ENCODE measurements around the gene SND1.

Gene SND1

GRCh38 chr7:127909424-127910152 lies 257.6 kb downstream of the SND1 start:
- DNase-seq, result no peak

- DNase-seq, result no peak
Observed at GRCh38 chr7:127910670-127911069, 258.7 kb downstream of the SND1 start.

DNA sequence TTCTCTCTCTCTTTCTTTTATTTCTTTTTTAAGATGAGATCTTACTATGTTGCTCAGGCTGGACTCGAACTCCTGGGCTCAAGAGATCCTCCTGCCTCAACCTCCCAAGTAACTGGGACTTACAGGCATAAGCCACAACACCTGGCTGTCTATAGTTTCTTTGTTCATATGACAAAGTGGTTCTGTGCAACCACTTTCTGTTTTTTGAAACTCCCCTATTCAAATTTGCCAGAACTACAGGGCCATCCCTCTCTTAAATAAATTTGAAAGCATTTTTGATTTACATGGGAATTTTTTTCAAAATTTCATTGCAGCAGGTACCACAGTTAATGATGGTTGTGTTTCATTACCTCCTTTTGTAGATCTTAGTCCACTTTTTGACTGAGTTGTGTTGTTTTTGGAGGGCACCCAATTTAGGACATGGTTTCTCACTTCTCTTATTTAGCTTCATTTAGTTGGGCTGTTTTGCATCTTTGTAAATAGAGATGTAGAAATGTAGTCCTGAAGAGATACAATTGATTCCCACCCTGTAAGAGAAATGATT lies 260.0 kb downstream of the SND1 start:
- no peak for DNase-seq

DNA sequence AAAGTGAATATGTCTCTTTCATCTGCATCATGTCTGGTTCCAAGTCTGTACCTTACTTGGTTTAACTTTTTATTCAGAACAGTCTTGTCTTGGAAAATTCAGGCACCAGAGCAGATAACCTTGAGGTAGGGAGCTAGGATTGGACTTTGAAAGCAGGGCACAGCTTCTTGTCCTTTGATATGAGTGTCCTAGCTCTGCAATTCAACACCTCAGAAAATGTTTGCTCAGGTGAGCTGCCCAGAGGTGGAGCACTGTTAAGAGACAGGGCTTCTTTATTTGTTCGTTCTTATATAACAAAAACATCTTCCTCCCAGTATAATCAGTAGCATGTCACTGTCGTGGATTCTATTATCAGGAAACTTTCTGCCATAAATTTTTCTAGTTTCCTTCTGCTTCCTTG lies 260.9 kb downstream of the SND1 start:
- no peak for DNase-seq

DNA sequence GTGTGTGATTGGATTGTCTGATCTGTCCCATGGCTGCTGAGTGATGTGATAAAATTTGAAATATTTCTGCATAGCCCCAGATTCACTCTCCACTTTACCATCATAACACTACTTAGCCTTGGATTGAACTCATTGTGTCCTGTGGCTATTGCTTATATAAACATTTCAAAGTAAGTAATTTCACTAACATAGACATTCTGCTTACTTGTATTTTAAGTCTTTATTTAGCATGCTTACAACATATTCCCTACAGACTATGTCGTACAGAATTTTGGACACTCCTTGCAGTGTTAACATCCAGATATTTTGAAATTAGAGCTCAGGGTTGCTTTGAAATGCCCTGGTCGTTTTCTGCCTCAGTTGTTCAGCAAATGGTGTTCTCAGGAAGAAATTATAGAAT lies 261.7 kb downstream of the SND1 start:
- DNase-seq, result no peak

DNA sequence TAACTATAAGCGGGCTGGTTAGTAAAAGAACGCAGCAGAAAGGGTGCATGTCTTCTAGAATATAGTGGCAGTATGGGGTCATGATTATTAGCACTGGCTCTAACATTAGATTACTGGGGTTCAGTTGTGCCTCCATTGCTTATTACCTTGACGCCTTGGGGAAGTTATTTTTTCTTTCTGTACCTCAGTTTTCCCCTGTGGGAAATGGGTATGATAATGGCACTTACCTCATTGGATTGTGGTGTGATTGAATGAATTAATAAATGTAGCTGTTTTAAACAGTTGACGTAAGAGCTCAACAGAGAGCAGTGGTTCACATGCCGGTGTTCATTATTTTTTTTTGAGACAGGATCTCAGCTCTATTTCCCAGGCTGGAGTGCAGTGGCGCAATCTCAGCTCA lies 262.7 kb downstream of the SND1 start:
- DNase-seq, result no peak

- no peak for DNase-seq
Observed at GRCh38 chr7:127916735-127917134, 264.7 kb downstream of the SND1 start.

DNA sequence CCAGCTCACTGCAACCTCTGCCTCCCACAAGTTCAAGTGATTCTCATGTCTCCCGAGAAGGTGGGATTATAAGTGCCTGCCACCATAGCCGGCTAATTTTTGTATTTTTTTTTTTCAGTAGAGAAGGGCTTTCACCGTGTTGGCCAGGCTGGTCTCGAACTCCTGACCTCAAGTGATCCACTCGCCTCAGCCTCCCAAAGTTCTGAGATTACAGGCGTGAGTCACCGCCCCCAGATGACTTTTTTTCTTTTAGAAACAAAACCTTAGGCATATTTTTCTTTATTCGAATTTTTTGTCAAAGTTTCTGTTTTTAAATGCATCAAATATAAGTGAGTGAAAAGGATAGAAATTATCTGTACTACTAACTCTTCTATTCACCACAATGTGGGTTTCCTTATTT lies 266.1 kb downstream of the SND1 start:
- no peak for DNase-seq

DNA sequence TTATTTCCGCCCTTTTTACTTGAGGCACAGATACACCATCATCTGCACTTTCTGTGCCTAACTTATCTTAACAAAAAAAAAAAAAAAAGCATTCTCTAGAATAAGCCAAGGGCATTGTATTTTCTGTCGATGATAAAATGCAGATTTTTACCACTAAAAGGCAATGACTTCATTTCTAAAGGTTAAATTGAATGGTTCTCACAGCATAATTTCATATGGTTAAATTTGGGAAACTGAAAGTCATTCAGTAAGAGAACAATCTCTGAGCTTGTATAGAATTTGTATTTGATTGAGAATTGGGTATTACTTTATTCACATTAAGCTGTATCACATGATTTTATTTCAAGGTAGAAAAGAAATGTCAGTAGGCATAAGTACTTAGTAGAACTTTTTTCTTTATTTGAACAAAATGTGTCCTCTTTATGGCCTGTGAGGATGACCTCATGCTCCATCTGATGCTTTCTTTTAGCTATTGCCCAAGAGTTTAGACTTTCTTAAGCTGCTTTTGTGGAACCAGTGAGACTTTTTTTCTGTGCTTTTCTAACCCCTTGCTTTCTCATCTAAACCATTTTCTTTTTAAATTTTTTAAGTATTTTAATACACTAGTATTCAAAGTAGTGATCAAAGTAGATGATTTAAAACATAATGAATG lies 268.9 kb downstream of the SND1 start:
- no peak for DNase-seq

DNA sequence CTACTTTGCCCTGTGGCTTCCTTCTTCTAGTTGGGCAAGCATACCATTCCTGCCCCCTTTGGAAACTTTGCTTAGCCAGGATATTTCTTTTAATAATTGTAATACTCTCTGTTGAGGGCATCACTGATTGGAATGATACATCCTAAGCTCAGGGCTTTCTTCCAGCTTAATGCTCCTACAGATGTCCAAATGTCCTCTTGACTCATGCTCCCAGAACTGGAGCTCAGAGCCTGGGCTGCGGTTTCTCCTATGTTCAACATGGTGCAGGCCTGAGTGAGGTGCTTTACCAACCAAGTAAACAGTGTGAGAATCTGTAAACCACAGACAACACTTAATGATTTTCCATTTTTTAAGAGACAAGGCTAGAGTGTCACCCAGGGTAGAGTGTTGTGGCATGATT lies 270.7 kb downstream of the SND1 start:
- DNase-seq, result no peak

DNA sequence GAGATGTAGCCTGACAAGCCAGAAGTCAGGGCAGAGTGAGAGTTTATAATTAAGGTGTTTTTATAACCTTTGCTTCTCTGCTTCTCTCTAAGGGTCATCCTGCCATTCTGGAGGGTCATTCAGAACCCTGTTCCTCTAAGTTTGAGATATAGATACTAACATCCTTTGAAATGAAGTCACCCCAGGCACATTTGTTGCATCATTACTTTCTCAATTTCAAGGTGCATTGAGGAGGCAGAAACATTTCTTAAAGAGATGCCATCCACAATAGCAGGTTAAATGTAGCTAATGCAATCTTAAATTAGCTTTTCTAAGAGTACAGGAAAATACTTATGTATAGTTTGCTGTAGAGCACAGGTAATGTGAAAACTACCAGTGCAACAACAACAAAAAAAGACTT lies 272.9 kb downstream of the SND1 start:
- no peak for DNase-seq

- DNase-seq, result no peak
Observed at GRCh38 chr7:127927348-127927696, 275.3 kb downstream of the SND1 start.

- DNase-seq, result no peak
Observed at GRCh38 chr7:127928222-127928621, 276.2 kb downstream of the SND1 start.

DNA sequence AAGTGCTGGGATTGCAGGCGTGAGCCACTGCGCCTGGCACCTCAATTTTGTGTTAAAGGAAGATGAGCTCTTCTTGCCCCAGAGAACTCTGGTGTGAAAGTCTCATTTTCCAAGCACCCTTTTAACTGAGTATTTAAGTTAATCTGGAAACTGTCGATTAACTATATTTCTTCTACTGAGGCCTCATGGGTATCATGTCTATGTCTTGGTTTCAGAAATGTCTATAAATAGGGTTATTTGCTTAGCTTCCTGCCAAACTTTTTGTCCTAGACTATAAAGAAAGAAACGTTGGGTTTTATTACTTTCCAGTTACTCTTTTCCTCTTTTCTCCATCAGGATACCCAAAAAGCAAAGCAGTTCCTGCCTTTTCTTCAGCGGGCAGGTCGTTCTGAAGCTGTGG lies 276.9 kb downstream of the SND1 start:
- no peak for DNase-seq

DNA sequence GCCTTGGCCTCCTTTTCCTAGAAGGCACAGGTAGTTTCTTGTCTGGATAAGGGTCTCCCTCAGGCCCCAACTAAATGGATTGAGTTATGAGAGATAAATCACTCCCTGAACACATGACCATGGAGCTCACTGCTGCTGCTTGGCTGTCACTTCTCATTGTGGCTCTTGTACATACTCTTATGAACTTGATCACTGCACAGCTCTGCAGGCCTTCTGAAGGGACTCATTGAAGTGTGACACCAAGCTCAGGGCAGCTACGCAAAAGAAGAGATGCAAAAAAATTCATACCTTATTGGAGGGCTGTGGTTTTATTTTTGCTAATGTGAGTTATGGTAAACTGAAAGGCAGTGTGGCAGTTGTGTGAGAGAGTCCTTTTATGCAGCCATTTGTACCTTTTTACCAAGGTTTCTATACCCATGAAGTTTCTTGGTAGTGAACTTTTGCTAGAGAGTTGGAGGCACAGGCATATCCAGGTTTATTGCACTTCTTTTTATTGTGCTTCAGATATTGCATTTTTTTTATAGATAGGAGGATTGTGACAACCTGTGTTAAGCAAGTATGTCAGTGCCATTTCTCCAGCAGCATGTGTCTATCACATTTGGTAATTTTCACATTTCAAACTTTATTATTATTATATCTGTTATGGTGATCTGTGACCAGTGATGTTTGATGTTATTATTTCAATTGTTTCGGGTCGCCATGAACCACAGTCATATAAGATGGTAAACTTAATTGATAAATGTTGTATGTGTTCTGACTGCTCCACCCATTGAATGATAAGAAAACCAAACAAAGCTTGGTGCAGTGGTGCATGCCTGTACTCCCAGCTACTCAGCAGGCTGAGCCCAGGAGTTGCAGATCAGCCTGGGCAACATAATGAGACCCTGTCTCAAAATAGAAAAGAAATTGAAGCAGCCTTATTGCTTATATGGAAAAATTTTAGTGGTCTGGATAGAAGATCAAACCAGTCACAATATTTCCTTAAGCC lies 278.6 kb downstream of the SND1 start:
- no peak for DNase-seq

GRCh38 chr7:127932076-127932475 lies 280.1 kb downstream of the SND1 start:
- DNase-seq, result no peak

DNA sequence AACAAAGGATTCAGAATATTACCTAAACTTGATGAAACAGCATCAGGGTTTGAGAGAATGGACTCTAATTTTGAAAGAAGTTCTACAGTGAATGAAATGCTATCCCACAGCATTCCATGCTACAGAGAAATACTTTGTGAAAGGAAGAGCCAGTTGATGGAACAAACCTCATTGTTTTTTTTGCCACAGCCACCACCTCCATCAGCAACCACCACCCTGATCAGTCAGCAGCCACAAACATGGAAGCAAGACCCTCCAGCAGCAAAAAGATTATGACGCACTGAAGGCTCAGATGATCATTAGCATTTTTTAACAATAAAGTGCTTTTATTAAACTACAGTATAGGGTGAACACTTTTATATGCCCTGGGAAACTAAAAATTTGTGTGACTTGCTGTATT lies 280.5 kb downstream of the SND1 start:
- DNase-seq, result no peak

DNA sequence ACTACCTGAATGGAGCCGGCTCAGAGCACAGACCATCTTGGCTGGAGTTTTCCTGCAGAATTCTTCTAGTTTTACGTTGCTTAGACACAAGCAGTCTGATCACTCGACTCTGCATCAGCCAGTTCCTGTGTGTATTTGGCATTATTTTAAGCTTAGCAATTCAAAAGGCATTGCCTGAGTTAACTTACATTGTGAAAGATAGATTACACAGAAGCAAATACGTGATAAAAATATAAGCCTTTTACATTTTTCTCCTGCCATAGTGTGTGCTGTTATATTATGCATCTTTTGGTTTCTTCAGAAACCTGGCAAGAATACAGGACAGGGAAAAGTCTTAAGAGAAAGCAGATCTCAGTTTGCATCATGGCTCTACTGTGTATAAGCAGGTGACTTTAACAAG lies 281.2 kb downstream of the SND1 start:
- DNase-seq, result no peak

DNA sequence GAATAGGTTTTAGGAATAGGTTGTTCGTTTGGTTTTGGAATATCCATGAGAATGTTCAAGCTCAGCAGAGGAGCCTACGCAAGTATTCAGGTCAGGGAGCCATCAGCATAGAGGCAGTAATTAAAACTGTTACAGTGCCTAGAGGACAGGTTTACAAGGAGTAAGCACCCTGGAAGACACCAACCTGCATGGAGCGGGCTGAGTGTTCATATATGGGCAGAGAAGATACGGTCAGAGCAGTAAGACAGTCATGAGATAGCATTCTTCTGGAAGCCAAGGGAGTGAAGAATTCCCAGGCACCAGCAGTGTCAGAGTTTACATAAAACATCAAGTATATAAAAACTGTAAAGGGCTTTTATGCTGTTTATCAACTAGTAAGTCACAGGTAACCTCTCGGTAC lies 282.7 kb downstream of the SND1 start:
- no peak for DNase-seq

- DNase-seq, result no peak
Observed at GRCh38 chr7:127935847-127936376, 283.9 kb downstream of the SND1 start.

- DNase-seq, result no peak
Observed at GRCh38 chr7:127937066-127937680, 285.2 kb downstream of the SND1 start.

DNA sequence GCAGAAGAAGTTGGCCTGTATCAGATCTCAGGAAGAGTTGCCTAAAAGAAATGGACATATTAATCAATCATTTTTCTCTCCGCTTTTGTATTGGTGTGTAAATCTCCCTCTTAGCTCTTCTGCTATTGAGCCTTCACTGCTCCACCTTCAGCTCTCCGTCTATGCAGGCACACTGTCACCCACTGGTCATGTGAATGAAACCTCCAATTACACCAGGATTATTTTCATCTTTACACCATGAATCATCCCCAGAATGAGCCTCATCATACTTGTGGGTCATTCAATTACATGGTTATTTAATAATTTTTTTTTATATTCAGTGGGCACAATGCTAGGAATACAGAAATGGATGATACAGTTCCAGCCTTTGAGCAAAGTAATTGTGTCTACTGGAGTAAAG lies 286.6 kb downstream of the SND1 start:
- no peak for DNase-seq
